GM23338 (cell line): Measurements from ENCODE around the gene CBFA2T3. TPM values are rescaled to one million over a fixed set of nuclear protein-coding genes. Genes with fewer than 3 reads are reported as not detected.

Source experiments
- ATAC-seq: fragments of 200-7000 bp; cut with Tn5 transposase; 3 replicates; pipeline ENCODE4 v1.9.1; 2020
- DNase-seq: peaks from one replicate; pipeline ENCODE4 v3.0.0-alpha.2; 2015; ENCODE audit warnings: low spot score
- H2AFZ ChIP-seq: fragments of 200-600 bp; sonication (generic); 2 replicates; pipeline ENCODE4 v1.8.0; 2016; ENCODE audit warnings: antibody characterized with exemption, mild to moderate bottlenecking, moderate library complexity
- H3F3A ChIP-seq: fragments of 200-600 bp; sonication (generic); replicated peaks from 2 replicates; pipeline ENCODE4 v1.8.0; 2017; ENCODE audit warnings: antibody characterized with exemption, mixed run types, low read depth
- H3K27ac ChIP-seq: fragments of 200-600 bp; sonication (generic); 2 replicates; pipeline ENCODE4 v1.6.1; 2016; ENCODE audit warnings: low read depth
- H3K27me3 ChIP-seq: fragments of 200-600 bp; sonication (generic); 2 replicates; pipeline ENCODE4 v1.8.0; 2016; ENCODE audit warnings: mild to moderate bottlenecking, mixed run types, moderate library complexity; ENCODE audit not compliant: insufficient read depth
- H3K36me3 ChIP-seq: fragments of 200-600 bp; sonication (generic); 2 replicates; pipeline ENCODE4 v1.8.0; 2016; ENCODE audit warnings: mild to moderate bottlenecking; ENCODE audit not compliant: insufficient read depth
- H3K4me1 ChIP-seq: fragments of 200-600 bp; sonication (generic); 2 replicates; pipeline ENCODE4 v1.8.0; 2016; ENCODE audit warnings: mild to moderate bottlenecking, moderate library complexity; ENCODE audit not compliant: insufficient read depth
- H3K4me2 ChIP-seq: fragments of 200-600 bp; sonication (generic); 2 replicates; pipeline ENCODE4 v1.7.1; 2017; ENCODE audit warnings: mixed run types
- H3K4me3 ChIP-seq: fragments of 200-600 bp; sonication (generic); 2 replicates; pipeline ENCODE4 v1.6.1; 2016; ENCODE audit warnings: mixed run types
- H3K79me2 ChIP-seq: fragments of 200-600 bp; sonication (generic); replicated peaks from 2 replicates; pipeline ENCODE4 v1.8.0; 2017; ENCODE audit warnings: mild to moderate bottlenecking; ENCODE audit not compliant: insufficient read depth
- H3K9me2 ChIP-seq: fragments of 200-600 bp; sonication (generic); 2 replicates; pipeline ENCODE4 v1.8.0; 2017; ENCODE audit not compliant: insufficient read depth
- H4K20me1 ChIP-seq: fragments of 200-600 bp; sonication (generic); replicated peaks from 2 replicates; pipeline ENCODE4 v1.8.0; 2017; ENCODE audit warnings: mild to moderate bottlenecking; ENCODE audit not compliant: insufficient read depth
- H3K27ac Mint-ChIP-seq: 2 replicates; pipeline ENCODE4 v1.8.0; 2020; ENCODE audit warnings: inconsistent platforms, mild to moderate bottlenecking, moderate library complexity, mixed read lengths
- H3K27me3 Mint-ChIP-seq: 3 replicates; pipeline ENCODE4 v1.8.0; 2022; ENCODE audit warnings: low read depth, mild to moderate bottlenecking, moderate library complexity, mixed read lengths, inconsistent platforms; ENCODE audit not compliant: insufficient read depth, poor library complexity
- H3K36me3 Mint-ChIP-seq: 3 replicates; pipeline ENCODE4 v1.8.0; 2021; ENCODE audit warnings: low read depth, mild to moderate bottlenecking, inconsistent platforms, moderate library complexity, mixed read lengths
- H3K4me1 Mint-ChIP-seq: 3 replicates; pipeline ENCODE4 v1.8.0; 2020; ENCODE audit warnings: mild to moderate bottlenecking, inconsistent platforms, mixed read lengths
- H3K4me3 Mint-ChIP-seq: 3 replicates; pipeline ENCODE4 v1.8.0; 2021; ENCODE audit warnings: moderate library complexity, mild to moderate bottlenecking, inconsistent platforms, mixed read lengths
- H3K9me3 Mint-ChIP-seq: 3 replicates; pipeline ENCODE4 v1.8.0; 2020; ENCODE audit warnings: moderate library complexity, mild to moderate bottlenecking, inconsistent platforms, mixed read lengths
- CREB1 ChIP-seq: fragments of 250-450 bp; sonication (Bioruptor Pico); IDR thresholded peaks from 2 replicates; pipeline ENCODE4 v1.5.0; 2020; ENCODE audit warnings: low read depth, mild to moderate bottlenecking, moderate library complexity
- CTCF ChIP-seq, 2 experiments: fragments of 200-600 bp in 1 of 2; sonication (generic) in 1 of 2; conservative IDR thresholded peaks; 2 replicates each; pipeline versions ENCODE4 v1.5.1 to v1.6.1; 2016 to 2017; ENCODE audit warnings: antibody characterized with exemption in 2 of 2, low read depth in 2 of 2, mild to moderate bottlenecking in 2 of 2, moderate library complexity in 1 of 2
- ETS1 ChIP-seq: IDR thresholded peaks from 2 replicates; pipeline ENCODE4 v1.6.1; 2016; ENCODE audit warnings: antibody characterized with exemption
- EZH2 ChIP-seq: fragments of 200-600 bp; sonication (generic); IDR thresholded peaks from one replicate; pipeline ENCODE4 v1.8.0; 2017; ENCODE audit warnings: antibody characterized with exemption, mild to moderate bottlenecking, low read depth; ENCODE audit not compliant: unreplicated experiment
- EZH2phosphoT487 ChIP-seq: fragments of 200-600 bp; sonication (generic); IDR thresholded peaks from one replicate; pipeline ENCODE4 v1.8.1; 2018; ENCODE audit warnings: antibody characterized with exemption; ENCODE audit not compliant: unreplicated experiment
- JUNB ChIP-seq: IDR thresholded peaks from one replicate; pipeline ENCODE4 v1.6.1; 2016; ENCODE audit warnings: antibody characterized with exemption; ENCODE audit not compliant: unreplicated experiment
- NANOG ChIP-seq: IDR thresholded peaks from 2 replicates; pipeline ENCODE4 v1.6.1; 2016; ENCODE audit warnings: antibody characterized with exemption, borderline replicate concordance
- POLR2AphosphoS5 ChIP-seq: IDR thresholded peaks from 2 replicates; pipeline ENCODE4 v1.6.1; 2016; ENCODE audit warnings: antibody characterized with exemption, low read depth
- REST ChIP-seq: IDR thresholded peaks from one replicate; pipeline ENCODE4 v1.6.1; 2018; ENCODE audit warnings: antibody characterized with exemption; ENCODE audit not compliant: unreplicated experiment
- STAT1 ChIP-seq: IDR thresholded peaks from one replicate; pipeline ENCODE4 v1.6.1; 2016; ENCODE audit warnings: antibody characterized with exemption; ENCODE audit not compliant: unreplicated experiment
- ZNF114 ChIP-seq: fragments of 250-450 bp; sonication (Bioruptor Pico); IDR thresholded peaks from 2 replicates; pipeline ENCODE4 v1.5.0; 2020; ENCODE audit warnings: mild to moderate bottlenecking, moderate library complexity
- ZNF331 ChIP-seq: fragments of 250-450 bp; sonication (Bioruptor Pico); IDR thresholded peaks from 2 replicates; pipeline ENCODE4 v1.5.0; 2020; ENCODE audit warnings: low read depth, mild to moderate bottlenecking, moderate library complexity
- ZNF462 ChIP-seq: fragments of 250-450 bp; sonication (Bioruptor Pico); IDR thresholded peaks from 2 replicates; pipeline ENCODE4 v1.5.0; 2020; ENCODE audit warnings: mild to moderate bottlenecking, moderate library complexity
- polyA plus RNA-seq: library from polyadenylated mRNA; unstranded; fragments of >200 nt; fragmentation: Nextera tagmentation; extraction: Ambion mirVana; gene quantifications from 2 replicates; pipeline ENCODE4 v1.2.1, GENCODE V29; 2016
- total RNA-seq: library from RNA; depleted of rRNA; stranded (reverse); fragments of >200 nt; shearing (Covaris generic); gene quantifications from 2 replicates; pipeline ENCODE4 v1.2.3, GENCODE V29; 2014

The CBFA2T3 gene
- total and polyA plus RNA-seq, 2 experiments from 2014 or later = 0.87 to 1.5 TPM

GRCh38 chr16:88871349-88871702 is 105.7 kb downstream of the CBFA2T3 start:
- ATAC-seq (no peak), DNase-seq (no peak)
- H3K27me3 Mint-ChIP-seq = peaks cover 8% of the 10 kb centered on the region
- H3K36me3 ChIP-seq = no peaks in the 10 kb centered on the region
- no peaks in the 10 kb centered on the region for H4K20me1 ChIP-seq
- H3K36me3 Mint-ChIP-seq = no peaks in the 10 kb centered on the region; the same call in 2 of the 3 replicates
- H3K4me3 Mint-ChIP-seq = no peak overlapping the region
- H3K4me3 ChIP-seq = no peak overlapping the region
- no peak overlapping the region for H3K27ac ChIP-seq
- H3K27me3 ChIP-seq = no peaks in the 10 kb centered on the region
- no peaks in the 10 kb centered on the region for H3F3A ChIP-seq
- no peak overlapping the region; the same call in 1 of the 2 replicates for H2AFZ ChIP-seq
- no peaks in the 10 kb centered on the region; the same call in 2 of the 3 replicates for H3K4me1 Mint-ChIP-seq
- H3K9me3 Mint-ChIP-seq = no peaks in the 10 kb centered on the region; the same call in 1 of the 3 replicates
- no peaks in the 10 kb centered on the region for H3K9me2 ChIP-seq
- H3K79me2 ChIP-seq = no peaks in the 10 kb centered on the region
- H3K4me2 ChIP-seq = no peak overlapping the region
- TF ChIP-seq NANOG (no peak), CTCF (conservative IDR thresholded peaks at IDR 0.05; ENCODE audit: low read depth in 2 of 2) (no peak), ETS1 (no peak), REST (no peak), ZNF331 (CRISPR knock-in tag) (no peak), ZNF462 (CRISPR knock-in tag) (no peak), STAT1 (no peak), EZH2 (no peak), JUNB (no peak), CREB1 (CRISPR knock-in tag) (no peak), EZH2phosphoT487 (no peak), POLR2AphosphoS5 (no peak), ZNF114 (no peak)
- no peak overlapping the region for H3K27ac Mint-ChIP-seq
- no peaks in the 10 kb centered on the region for H3K4me1 ChIP-seq
